ENCODE data around the gene ZIC5. TPM values are rescaled to one million over a fixed set of nuclear protein-coding genes. Genes with fewer than 3 reads are reported as not detected.

Gene ZIC5
- under 0.01 TPM in 1 of 2 replicates, not detected in the other for total RNA-seq

GRCh38 chr13:99971576-99972189 is at the start of gene ZIC5:
TSS of gene ZIC5 (minus strand) at chr13:99971767. CDS start at chr13:99971603, 164 bp downstream.

DNA sequence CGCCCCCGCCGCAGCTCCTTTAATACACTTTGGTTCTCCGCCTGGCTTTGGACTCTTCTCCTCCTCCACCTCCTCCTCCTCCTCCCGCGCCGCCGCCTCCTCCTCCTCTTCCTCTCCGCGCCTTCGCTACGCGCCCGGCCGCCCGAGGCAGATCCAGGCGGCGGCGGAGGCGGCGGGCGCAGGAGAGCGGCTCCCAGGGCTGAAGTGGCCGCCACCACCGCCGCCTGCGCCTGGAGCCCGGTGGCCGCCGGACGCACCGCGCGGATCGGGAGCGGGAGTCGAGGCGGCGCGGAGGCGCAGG is 10.1 kb upstream of the ZIC5 start, which contains the start of gene ZIC2:
Gene ZIC2, plus strand, starts transcription at position 50 of the 301 bp plus-strand sequence. CDS start 281 bp downstream, outside the sequence.

Other genes starting within 250 kb of the ZIC5 start
- not detected in 2 replicates for gene ZIC2, start 10.0 kb upstream of the ZIC5 start, total RNA-seq
- gene PCCA, start 117.3 kb upstream of the ZIC5 start, total RNA-seq, result 62.4 and 83.4 TPM in 2 replicates

All from bronchial smooth muscle cell (primary cell).